Activated CD4-positive, alpha-beta T cell treated with anti-CD3 and anti-CD28 coated beads, Interleukin-2, amount 10 ng/mL, durations not matched to agents 7 days and 5 days (primary cell): ENCODE data around the gene DYNC2I2. TPM values are rescaled to one million over a fixed set of nuclear protein-coding genes. Genes with fewer than 3 reads are reported as not detected.
"Not testable (repeated sequence)": the region's sequence is repeated elsewhere in the genome, so short reads cannot be mapped to it uniquely, and the experiment has no call there.

Experiments used
- CTCF ChIA-PET: fragments of 350-600 bp; sonication (Branson Sonifier 250); formaldehyde crosslinking; loops from one replicate; lab custom pipeline; 2021; ENCODE audit warnings: antibody characterized with exemption; lab: Charles Lee
- POLR2A ChIA-PET: fragments of 350-600 bp; sonication (Branson Sonifier 250); formaldehyde crosslinking; loops from one replicate; lab custom pipeline; 2021; ENCODE audit warnings: antibody characterized with exemption; lab: Charles Lee
- DNase-seq: peaks from one replicate; pipeline ENCODE4 v3.0.0-alpha.2; 2020
- H3K27ac Mint-ChIP-seq: one replicate; pipeline ENCODE4 v1.8.0; 2021; ENCODE audit warnings: mild to moderate bottlenecking, moderate library complexity, mixed read lengths
- H3K27me3 Mint-ChIP-seq: one replicate; pipeline ENCODE4 v1.8.0; 2021; ENCODE audit warnings: mixed read lengths
- H3K36me3 Mint-ChIP-seq: one replicate; pipeline ENCODE4 v1.8.0; 2021; ENCODE audit warnings: low read depth, mixed read lengths
- H3K4me1 Mint-ChIP-seq: one replicate; pipeline ENCODE4 v1.8.0; 2021; ENCODE audit warnings: mixed read lengths
- H3K4me3 Mint-ChIP-seq: one replicate; pipeline ENCODE4 v1.8.0; 2021; ENCODE audit warnings: mild to moderate bottlenecking, moderate library complexity, mixed read lengths
- H3K9me3 Mint-ChIP-seq: one replicate; pipeline ENCODE4 v1.8.0; 2021; ENCODE audit warnings: mixed read lengths
- total RNA-seq, 2 experiments: library from RNA; stranded (reverse); gene quantifications; one replicate each; pipeline ENCODE4 v1.2.3, GENCODE V29; 2021

Gene DYNC2I2
- total RNA-seq, result 10 to 100 TPM; 60.6 to 68.3 TPM

DNA sequence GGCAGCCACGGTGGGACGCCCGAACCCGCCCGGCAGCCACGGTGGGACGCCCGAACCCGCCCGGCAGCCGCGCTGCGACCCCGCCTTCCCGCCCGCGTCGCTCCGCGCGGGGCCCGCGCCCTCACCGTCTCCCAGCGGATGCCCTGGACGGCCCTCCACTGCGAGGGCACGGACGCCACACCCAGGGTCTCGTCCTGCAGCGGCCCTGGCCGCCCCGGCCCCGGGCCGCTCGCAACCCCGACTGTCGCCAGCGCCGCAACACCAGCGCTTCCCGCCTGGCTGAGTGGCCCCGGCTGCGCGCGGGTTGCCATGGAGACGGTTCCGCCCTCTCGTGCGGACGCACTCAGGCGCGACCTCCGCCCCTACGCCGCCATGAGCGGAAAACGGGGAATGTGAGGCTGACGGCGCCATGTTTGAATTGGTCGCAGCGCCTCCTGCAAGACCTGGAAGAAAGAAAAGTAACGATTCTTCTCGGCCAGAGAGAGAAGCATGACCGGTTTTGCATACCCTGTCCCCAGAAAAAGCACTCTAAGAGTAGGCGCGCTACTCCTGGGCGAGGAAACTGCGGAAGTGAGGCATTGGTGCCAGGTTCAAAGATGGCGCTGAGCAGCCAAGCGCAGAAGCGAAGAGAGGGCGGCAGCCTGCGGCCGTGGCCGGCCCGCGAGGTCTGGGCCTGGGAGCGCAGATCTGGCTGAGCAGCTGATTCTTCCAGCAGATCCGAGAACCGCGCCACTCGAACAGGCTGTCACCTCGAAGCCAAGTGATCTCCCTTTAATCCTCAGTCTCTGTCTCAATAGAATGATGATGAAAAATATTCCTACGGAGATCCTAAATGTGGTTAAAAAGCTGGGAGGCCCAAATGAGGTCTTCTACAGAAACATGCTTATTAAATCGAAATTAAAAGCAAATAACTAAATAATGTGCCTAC lies at the start of gene DYNC2I2:
DYNC2I2 (minus strand) TSS at position 432 of the 928 bp plus-strand sequence; CDS start at position 311, 121 bp downstream.
- POLR2A ChIA-PET, result no interaction called here

DNA sequence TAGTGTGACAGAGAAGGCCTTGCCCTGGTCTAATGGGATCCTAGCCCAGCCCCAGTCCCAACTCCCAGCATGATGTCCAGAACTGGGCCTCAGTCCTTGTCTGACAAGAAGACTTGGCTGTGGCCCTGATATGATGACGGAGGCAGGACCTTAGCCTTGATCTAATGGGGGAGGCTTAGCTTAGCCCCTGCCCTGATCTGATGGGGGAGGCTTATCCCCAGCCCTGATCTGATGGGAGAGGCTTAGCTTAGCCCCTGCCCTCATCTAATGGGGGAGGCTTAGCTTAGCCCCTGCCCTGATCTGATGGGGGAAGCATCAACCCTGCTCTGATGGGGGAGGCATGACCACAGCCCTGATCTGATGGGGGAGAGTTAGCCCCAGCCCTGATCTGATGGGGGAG lies 49.4 kb upstream of the DYNC2I2 start:
- Mint-ChIP-seq H3K27me3 (no peaks in the 10 kb centered on the region), H3K36me3 (peaks cover 1% of the 10 kb centered on the region), H3K4me1 (peaks cover 16% of the 10 kb centered on the region), H3K27ac (no peak overlapping the region), H3K4me3 (no peak overlapping the region), H3K9me3 (no peaks in the 10 kb centered on the region)
- CTCF ChIA-PET, result interaction anchor here (1.1 to 1.7 kb wide), 3 partner anchors 9 to 112 kb away, joined by 3 to 6 read pairs (median 3); partner anchors contain the start of gene ENDOG
- POLR2A ChIA-PET, result no interaction called here
- no peak for DNase-seq

More for the DNA sequence above, at the start of gene DYNC2I2:
- DNase-seq, result peak; percentile 97
- H3K36me3 Mint-ChIP-seq, result no peaks in the 10 kb centered on the region
- H3K4me1 Mint-ChIP-seq, result peaks cover 23% of the 10 kb centered on the region
- H3K27ac Mint-ChIP-seq, result peak within 1 kb of the TSS; percentile 100
- no peaks in the 10 kb centered on the region for H3K27me3 Mint-ChIP-seq
- no peaks in the 10 kb centered on the region for H3K9me3 Mint-ChIP-seq
- peak within 1 kb of the TSS; percentile 87 for H3K4me3 Mint-ChIP-seq
- CTCF ChIA-PET, result interaction anchor here (1.4 to 1.8 kb wide), 3 partner anchors 18 to 106 kb away, joined by 3 to 6 read pairs (median 5); partner anchors contain the start of gene PKN3

GRCh38 chr9:128705051-128705965 lies 48.7 kb upstream of the DYNC2I2 start:
- no peak for DNase-seq
- Mint-ChIP-seq H3K4me3 (no peak overlapping the region), H3K36me3 (peaks cover 1% of the 10 kb centered on the region), H3K9me3 (no peaks in the 10 kb centered on the region), H3K27ac (no peak overlapping the region), H3K4me1 (peaks cover 16% of the 10 kb centered on the region), H3K27me3 (no peaks in the 10 kb centered on the region)
- ChIA-PET POLR2A (no interaction called here), CTCF (interaction anchor here (0.6 to 1.7 kb wide), 5 partner anchors 9 to 253 kb away, joined by 3 to 6 read pairs (median 3); partner anchors contain the start of gene ENDOG)

- DNase-seq, result no peak
- H3K36me3 Mint-ChIP-seq, result peaks cover 1% of the 10 kb centered on the region
- ChIA-PET POLR2A (no interaction called here), CTCF (interaction anchor here (1.0 to 1.7 kb wide), 5 partner anchors 21 to 363 kb away, joined by 3 to 6 read pairs (median 3); partner anchors contain the start of gene ENDOG)
- H3K9me3 Mint-ChIP-seq, result no peaks in the 10 kb centered on the region
- no peaks in the 10 kb centered on the region for H3K27me3 Mint-ChIP-seq
- H3K4me3 Mint-ChIP-seq, result peak overlapping the region; percentile 76
- H3K4me1 Mint-ChIP-seq, result peaks cover 16% of the 10 kb centered on the region
- H3K27ac Mint-ChIP-seq, result peak overlapping the region; percentile 50
Measured at GRCh38 chr9:128704356-128704670, 47.7 kb upstream of the DYNC2I2 start.

DNA sequence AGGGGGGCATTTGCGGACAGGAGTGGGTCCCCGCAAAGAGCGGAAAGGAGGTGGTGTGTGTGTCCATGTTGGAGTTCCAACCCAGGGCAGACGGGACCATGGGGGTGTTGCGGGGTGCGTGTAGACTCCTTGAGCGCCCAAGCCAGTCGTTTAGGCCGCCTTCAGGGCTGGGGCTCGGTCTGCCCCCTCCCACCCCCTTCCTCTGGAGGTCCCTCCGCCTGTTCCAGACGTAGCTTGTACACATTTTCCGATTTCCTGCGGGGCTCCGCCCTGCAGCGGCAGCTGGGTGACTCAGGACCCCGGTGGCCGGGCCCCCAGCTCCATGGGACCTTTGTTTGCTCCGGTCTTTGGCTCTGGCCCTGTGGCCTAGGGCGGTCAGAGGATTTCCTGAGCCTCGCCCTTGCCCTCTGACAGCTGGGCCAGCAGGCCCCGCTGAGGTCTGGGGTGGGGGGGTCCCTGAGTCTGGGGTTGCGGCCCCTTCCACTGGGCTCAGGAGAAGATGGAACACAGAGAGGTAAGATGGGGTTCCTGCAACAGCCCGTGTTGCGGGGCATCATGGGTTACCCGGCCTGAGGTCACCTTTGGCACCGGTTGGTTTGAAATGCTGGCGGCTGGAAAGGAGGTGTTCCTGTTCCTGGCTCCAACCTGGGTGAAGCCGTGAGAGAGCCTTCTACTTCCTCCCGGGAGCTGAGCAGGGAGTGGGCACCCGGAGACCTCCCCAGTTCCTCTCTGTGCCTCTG lies 47.1 kb upstream of the DYNC2I2 start:
- Mint-ChIP-seq H3K4me3 (peak overlapping the region; percentile 76), H3K27ac (peak overlapping the region; percentile 86), H3K9me3 (no peaks in the 10 kb centered on the region), H3K36me3 (peaks cover 1% of the 10 kb centered on the region), H3K4me1 (peaks cover 16% of the 10 kb centered on the region), H3K27me3 (no peaks in the 10 kb centered on the region)
- CTCF ChIA-PET, result interaction anchor here (1.0 to 1.7 kb wide), 6 partner anchors 8 to 363 kb away, joined by 3 to 6 read pairs (median 3); partner anchors contain the start of gene ENDOG
- POLR2A ChIA-PET, result no interaction called here
- no peak for DNase-seq

- DNase-seq, result peak; percentile 34
- no peaks in the 10 kb centered on the region for H3K9me3 Mint-ChIP-seq
- H3K4me1 Mint-ChIP-seq, result peaks cover 16% of the 10 kb centered on the region
- peak overlapping the region; percentile 76 for H3K4me3 Mint-ChIP-seq
- peak overlapping the region; percentile 86 for H3K27ac Mint-ChIP-seq
- ChIA-PET POLR2A (no interaction called here), CTCF (interaction anchor here (1.0 to 1.5 kb wide), 4 partner anchors 9 to 362 kb away, joined by 3 to 5 read pairs (median 3); no protein-coding TSS in a partner anchor)
- H3K36me3 Mint-ChIP-seq, result peaks cover 1% of the 10 kb centered on the region
- no peaks in the 10 kb centered on the region for H3K27me3 Mint-ChIP-seq
Measured at GRCh38 chr9:128702949-128703615, 46.4 kb upstream of the DYNC2I2 start.

GRCh38 chr9:128702445-128702948 lies 45.9 kb upstream of the DYNC2I2 start, which contains the start of gene PKN3:
PKN3 (plus strand) TSS chr9:128702503; CDS start chr9:128702916, 413 bp downstream.
- peak within 1 kb of the TSS; percentile 86 for H3K27ac Mint-ChIP-seq
- ChIA-PET POLR2A (no interaction called here), CTCF (interaction anchor here (0.5 to 2.4 kb wide), 20 partner anchors 9 to 700 kb away, joined by 3 to 14 read pairs (median 3); partner anchors contain the start of genes DYNC2I2, ENDOG, SET and ZDHHC12)
- peaks cover 1% of the 10 kb centered on the region for H3K36me3 Mint-ChIP-seq
- no peaks in the 10 kb centered on the region for H3K27me3 Mint-ChIP-seq
- no peaks in the 10 kb centered on the region for H3K9me3 Mint-ChIP-seq
- peaks cover 16% of the 10 kb centered on the region for H3K4me1 Mint-ChIP-seq
- peak within 1 kb of the TSS; percentile 91 for H3K4me3 Mint-ChIP-seq
- DNase-seq, result peak; percentile 87

- Mint-ChIP-seq H3K4me1 (peaks cover 16% of the 10 kb centered on the region), H3K4me3 (peak overlapping the region; percentile 91), H3K27ac (no peak overlapping the region), H3K27me3 (no peaks in the 10 kb centered on the region), H3K9me3 (no peaks in the 10 kb centered on the region), H3K36me3 (peaks cover 6% of the 10 kb centered on the region)
- POLR2A ChIA-PET, result no interaction called here
- CTCF ChIA-PET, result interaction anchor here (0.6 to 2.4 kb wide), 13 partner anchors 8 to 1010 kb away, joined by 3 to 14 read pairs (median 4); partner anchors contain the start of genes ENDOG, SET and ZDHHC12
- DNase-seq, result no peak
Measured at GRCh38 chr9:128701227-128701854, 44.7 kb upstream of the DYNC2I2 start.

- H3K27me3 Mint-ChIP-seq, DNase-seq, POLR2A ChIA-PET, H3K9me3 Mint-ChIP-seq, CTCF ChIA-PET, H3K4me3 Mint-ChIP-seq, H3K27ac Mint-ChIP-seq: not testable (repeated sequence)
- Mint-ChIP-seq H3K4me1 (peaks cover 16% of the 10 kb centered on the region), H3K36me3 (peaks cover 18% of the 10 kb centered on the region)
Measured at GRCh38 chr9:128699096-128699795, 42.6 kb upstream of the DYNC2I2 start.

GRCh38 chr9:128696923-128697707 lies 40.5 kb upstream of the DYNC2I2 start:
- peaks cover 33% of the 10 kb centered on the region for H3K36me3 Mint-ChIP-seq
- no peak for DNase-seq
- no peak overlapping the region for H3K4me3 Mint-ChIP-seq
- H3K27me3 Mint-ChIP-seq, result no peaks in the 10 kb centered on the region
- H3K4me1 Mint-ChIP-seq, result peaks cover 19% of the 10 kb centered on the region
- H3K9me3 Mint-ChIP-seq, result no peaks in the 10 kb centered on the region
- H3K27ac Mint-ChIP-seq, result peak overlapping the region; percentile 73
- CTCF ChIA-PET, result interaction anchor here (1.0 to 1.6 kb wide), 4 partner anchors 8 to 13 kb away, joined by 3 read pairs; partner anchors contain the start of gene SET
- POLR2A ChIA-PET, result interaction anchor here (0.6 kb wide), 1 partner anchor 61 kb away, joined by 4 read pairs; no protein-coding TSS in a partner anchor
